CD14-positive monocyte (primary cell): Measurements from ENCODE around the gene MRPL54. TPM values are rescaled to one million over a fixed set of nuclear protein-coding genes. Genes with fewer than 3 reads are reported as not detected.

Experiments
- DNase-seq, 3 donors: peaks; one replicate each; pipeline ENCODE4 v3.0.0-alpha.2; 2011 to 2022
- H2AFZ ChIP-seq: 2 replicates; pipeline ENCODE4 v1.6.0; 2012; ENCODE audit warnings: mild to moderate bottlenecking, low read depth, low read length, inconsistent platforms; ENCODE audit not compliant: insufficient read depth, poor library complexity, severe bottlenecking
- H3K27ac ChIP-seq, 2 donors: 1 replicate in 1 of 2; 2 replicates in 1 of 2; pipeline ENCODE4 v1.5.1; 2012 to 2013; ENCODE audit warnings: low read length in 2 of 2, control low read depth in 1 of 2, inconsistent platforms in 1 of 2, low read depth in 1 of 2, mild to moderate bottlenecking in 1 of 2
- H3K27me3 ChIP-seq, 2 donors: one replicate each; pipeline versions ENCODE4 v1.6.0 to v1.6.1; 2011 to 2013; ENCODE audit warnings: low read length in 2 of 2; ENCODE audit not compliant: control insufficient read depth in 2 of 2, insufficient read depth in 2 of 2
- H3K36me3 ChIP-seq, 2 donors: replicated peaks in 1 of 2; 1 replicate in 1 of 2; 2 replicates in 1 of 2; pipeline versions ENCODE4 v1.5.1 to v1.6.1; 2012 to 2013; ENCODE audit warnings: low read length in 2 of 2, control low read depth in 1 of 2, inconsistent platforms in 1 of 2, mild to moderate bottlenecking in 1 of 2; ENCODE audit not compliant: insufficient read depth in 2 of 2, control insufficient read depth in 1 of 2
- H3K4me1 ChIP-seq, 2 donors: 1 replicate in 1 of 2; 2 replicates in 1 of 2; pipeline versions ENCODE4 v1.5.1 to v1.6.1; 2012 to 2013; ENCODE audit warnings: low read length in 2 of 2, control low read depth in 1 of 2, inconsistent platforms in 1 of 2, mild to moderate bottlenecking in 1 of 2, moderate library complexity in 1 of 2; ENCODE audit not compliant: insufficient read depth in 2 of 2, control insufficient read depth in 1 of 2
- H3K4me2 ChIP-seq: replicated peaks from 2 replicates; pipeline ENCODE3; 2012; ENCODE audit warnings: low read length, moderate library complexity, mild to moderate bottlenecking; ENCODE audit not compliant: poor library complexity, severe bottlenecking; ENCODE audit errors: extremely low read depth
- H3K4me3 ChIP-seq, 3 experiments: fragments of 200-600 bp in 1 of 3; sonication (generic) in 1 of 3; replicated peaks in 1 of 3; 1 replicate in 2 of 3; 2 replicates in 1 of 3; pipeline ENCODE4 v1.5.1; 2011 to 2013; ENCODE audit warnings: low read length in 3 of 3, mild to moderate bottlenecking in 3 of 3, control low read depth in 2 of 3, low read depth in 2 of 3, inconsistent platforms in 1 of 3, moderate library complexity in 1 of 3
- H3K79me2 ChIP-seq: 2 replicates; pipeline ENCODE4 v1.6.0; 2012; ENCODE audit warnings: mild to moderate bottlenecking, control low read depth, inconsistent platforms, low read length, moderate library complexity; ENCODE audit not compliant: insufficient read depth
- H3K9ac ChIP-seq: 2 replicates; pipeline ENCODE4 v1.6.0; 2017; ENCODE audit warnings: low read length, mild to moderate bottlenecking; ENCODE audit not compliant: insufficient read depth, poor library complexity, severe bottlenecking
- H3K9me3 ChIP-seq, 2 donors: replicated peaks in 1 of 2; 1 replicate in 1 of 2; 2 replicates in 1 of 2; pipeline versions ENCODE4 v1.5.1 to v1.6.1; 2012 to 2013; ENCODE audit warnings: low read length in 2 of 2, control low read depth in 1 of 2; ENCODE audit not compliant: control insufficient read depth in 1 of 2, insufficient read depth in 1 of 2
- H4K20me1 ChIP-seq: 2 replicates; pipeline ENCODE4 v1.6.0; 2012; ENCODE audit warnings: mild to moderate bottlenecking, low read length, control low read depth, moderate library complexity; ENCODE audit not compliant: insufficient read depth
- H3K27ac Mint-ChIP-seq, 7 donors: one replicate each; pipeline ENCODE4 v1.8.0; 2020; ENCODE audit warnings: mild to moderate bottlenecking in 7 of 7, mixed read lengths in 7 of 7, moderate library complexity in 6 of 7, inconsistent platforms in 2 of 7
- H3K27me3 Mint-ChIP-seq, 3 donors: one replicate each; pipeline ENCODE4 v1.8.0; 2021 to 2022; ENCODE audit warnings: low read depth in 3 of 3, mild to moderate bottlenecking in 3 of 3, mixed read lengths in 3 of 3, moderate library complexity in 3 of 3, inconsistent platforms in 1 of 3
- H3K36me3 Mint-ChIP-seq, 2 donors: one replicate each; pipeline ENCODE4 v1.8.0; 2020; ENCODE audit warnings: mixed read lengths in 2 of 2, inconsistent platforms in 1 of 2, mild to moderate bottlenecking in 1 of 2
- H3K4me1 Mint-ChIP-seq: one replicate; pipeline ENCODE4 v1.8.0; 2020; ENCODE audit warnings: mild to moderate bottlenecking, mixed read lengths
- H3K4me3 Mint-ChIP-seq, 2 donors: one replicate each; pipeline ENCODE4 v1.8.0; 2020; ENCODE audit warnings: mild to moderate bottlenecking in 2 of 2, mixed read lengths in 2 of 2, moderate library complexity in 1 of 2
- H3K9me3 Mint-ChIP-seq, 7 donors: one replicate each; pipeline ENCODE4 v1.8.0; 2020 to 2022; ENCODE audit warnings: mixed read lengths in 7 of 7, mild to moderate bottlenecking in 6 of 7, moderate library complexity in 6 of 7, inconsistent platforms in 2 of 7
- CTCF ChIP-seq: fragments of 200-600 bp; IDR thresholded peaks from one replicate; pipeline ENCODE4 v1.8.0; 2022; ENCODE audit warnings: antibody characterized with exemption, mild to moderate bottlenecking
- WGBS: methylation state at CpG from one replicate; pipeline ENCODE4 v1.1.5; 2013; ENCODE audit warnings: missing lambda C conversion rate; ENCODE audit not compliant: insufficient coverage; 5-methylcytosine and 5-hydroxymethylcytosine counted together
- intact Hi-C, 2 donors: fragments of 100-400 bp; cut with micrococcal nuclease; formaldehyde crosslinking; loops; one replicate each; pipeline versions ENCODE4 v1.15.0 to v1.15.1; 2023
- polyA plus RNA-seq, 3 donors: library from polyadenylated mRNA; depleted of rRNA in 1 of 3; unstranded in 2 of 3; stranded (reverse) in 1 of 3; fragments of 300-500 nt in 2 of 3; fragments of >200 nt in 1 of 3; fragmentation: Illumina TruSeq in 2 of 3; gene quantifications; 1 replicate in 2 of 3; 2 replicates in 1 of 3; pipeline ENCODE4 v1.2.3, GENCODE V29; 2012 to 2021

MRPL54 gene
- polyA plus RNA-seq, 3 donors = 39.9 to 133 (median 115) TPM

DNA sequence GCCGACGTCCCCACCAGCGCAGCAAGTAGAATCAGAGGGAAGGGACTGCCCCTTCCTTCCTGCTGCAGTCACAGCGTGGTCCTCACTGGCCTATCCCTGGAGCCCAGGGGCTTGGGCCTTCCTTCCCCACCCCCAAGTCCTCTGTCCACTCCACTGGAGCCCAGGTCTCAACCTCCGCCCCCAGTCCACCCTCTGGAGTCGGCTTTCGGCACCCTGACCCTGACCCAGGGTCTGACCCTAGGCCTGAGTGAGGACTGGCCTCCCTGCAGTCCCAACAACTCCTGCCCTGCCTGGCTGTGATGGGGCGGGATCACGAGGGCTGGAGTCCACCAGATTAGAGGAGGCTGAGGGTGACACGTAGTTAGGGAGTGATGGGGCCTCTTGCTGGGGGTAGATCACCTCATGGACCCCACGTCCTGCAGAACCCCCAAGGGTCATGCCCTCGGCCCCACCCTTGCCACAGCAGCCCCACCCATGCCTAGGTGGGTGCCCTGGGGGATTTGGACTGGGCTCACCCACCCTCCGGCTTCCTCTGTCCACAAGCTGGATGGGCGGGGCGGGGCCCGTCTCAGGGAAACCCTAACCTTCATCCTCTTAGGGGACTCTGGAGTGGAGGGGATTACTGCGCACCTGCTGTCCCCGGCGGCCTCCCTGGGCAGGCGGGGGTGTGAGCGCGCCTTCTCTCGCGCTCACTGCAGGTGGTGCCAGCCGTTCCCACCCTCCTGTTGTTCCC, 5.7 kb downstream of the MRPL54 start:
- Mint-ChIP-seq H3K4me1 (peaks cover 4% of the 10 kb centered on the region), H3K36me3 (peaks cover 17 to 51% of the 10 kb centered on the region in 2 donors), H3K27me3 (peaks cover 0 to 7% (median 0%) of the 10 kb centered on the region in 3 donors), H3K4me3 (no peak overlapping the region), H3K27ac (peak overlapping the region in 2 of 7 donors; percentile 19 to 65), H3K9me3 (peaks cover 0 to 3% (median 0%) of the 10 kb centered on the region in 7 donors)
- Histone ChIP-seq H3K27ac (no peak overlapping the region), H4K20me1 (peaks cover 13% of the 10 kb centered on the region), H3K9ac (no peak overlapping the region), H3K79me2 (peaks cover 4% of the 10 kb centered on the region), H3K4me1 (peaks cover 6 to 7% of the 10 kb centered on the region in 2 donors), H2AFZ (no peak overlapping the region), H3K27me3 (no peaks in the 10 kb centered on the region), H3K4me3 (no peak overlapping the region), H3K36me3 (peaks cover 40 to 46% of the 10 kb centered on the region in 2 donors), H3K9me3 (no peaks in the 10 kb centered on the region), H3K4me2 (no peak overlapping the region)
- WGBS = 84% methylated on average over 9 of the region's 25 CpGs
- DNase-seq = no peak
- intact Hi-C loops = no loop called here
- TF ChIP-seq CTCF = no peak

GRCh38 chr19:3768748-3769099, 6.2 kb downstream of the MRPL54 start:
- Mint-ChIP-seq H3K36me3 (peaks cover 17 to 51% of the 10 kb centered on the region in 2 donors), H3K27ac (peak overlapping the region in 3 of 7 donors; percentile 42 to 68 (median 51)), H3K4me1 (no peaks in the 10 kb centered on the region), H3K27me3 (peaks cover 0 to 7% (median 0%) of the 10 kb centered on the region in 3 donors), H3K4me3 (no peak overlapping the region), H3K9me3 (peaks cover 0 to 3% (median 0%) of the 10 kb centered on the region in 7 donors)
- intact Hi-C loops = no loop called here
- Histone ChIP-seq H4K20me1 (peaks cover 13% of the 10 kb centered on the region), H3K9ac (no peak overlapping the region), H3K4me2 (no peak overlapping the region), H3K79me2 (peaks cover 4% of the 10 kb centered on the region), H3K9me3 (no peaks in the 10 kb centered on the region), H3K27ac (no peak overlapping the region), H2AFZ (no peak overlapping the region), H3K36me3 (peaks cover 40 to 46% of the 10 kb centered on the region in 2 donors), H3K27me3 (no peaks in the 10 kb centered on the region), H3K4me1 (peaks cover under 1 to 2% of the 10 kb centered on the region in 2 donors), H3K4me3 (no peak overlapping the region)
- WGBS = 74% methylated on average over 4 of the region's 7 CpGs
- TF ChIP-seq CTCF = no peak
- DNase-seq = no peak
